Amniotic stem cell (primary cell): ENCODE data around the gene PARG.
A peak's percentile ranks its signal among the peaks of the same experiment; 100 is the strongest.
"Not testable (repeated sequence)": the region's sequence is repeated elsewhere in the genome, so short reads cannot be mapped to it uniquely, and the experiment has no call there.

Source experiments
- DNase-seq: peaks from one replicate; lab custom pipeline; 2025; lab: John Stamatoyannopoulos, UW

The PARG gene

DNA sequence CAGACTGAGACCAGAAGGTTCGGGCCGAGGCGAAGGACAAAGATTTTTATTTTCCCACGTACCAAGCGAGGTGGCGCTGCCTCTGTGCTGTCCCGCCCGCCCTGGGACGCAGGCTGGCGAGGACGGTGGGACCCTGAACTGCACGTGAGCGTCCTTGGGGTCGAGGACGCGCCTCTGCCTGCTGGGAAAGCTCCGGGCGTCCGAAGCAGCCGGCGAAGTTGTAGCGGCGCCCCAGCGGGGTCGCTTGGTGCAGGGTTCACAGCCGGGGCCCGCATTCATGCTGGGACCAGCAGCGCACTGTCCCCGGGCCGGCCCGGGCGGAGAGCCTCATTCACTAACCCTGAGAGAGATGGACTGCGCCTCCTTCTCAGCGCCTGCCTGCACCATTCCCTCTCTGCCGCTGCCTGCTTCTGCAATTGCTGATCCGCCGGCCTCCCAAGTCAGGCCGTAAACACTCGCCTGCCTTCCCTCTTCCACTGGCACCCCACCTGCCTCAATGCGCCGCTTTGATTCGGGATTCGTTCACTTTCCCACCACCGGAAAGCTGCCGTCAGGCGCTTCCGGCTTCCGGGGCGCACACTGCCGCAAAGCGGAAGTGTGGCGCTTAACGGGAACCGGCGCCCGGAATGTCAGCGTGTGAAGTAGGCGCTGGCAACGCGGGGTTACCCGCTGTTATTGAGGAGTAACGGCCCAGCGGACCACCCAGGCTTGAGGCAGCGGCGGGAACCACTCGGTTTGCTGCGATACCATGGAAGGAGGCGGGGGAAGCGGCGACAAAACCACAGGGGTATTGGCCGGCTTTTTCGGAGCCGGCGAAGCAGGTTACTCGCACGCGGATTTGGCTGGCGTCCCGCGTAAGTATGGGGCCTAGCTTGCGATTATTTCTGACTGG, at the start of gene PARG, which contains the start of gene TIMM23B:
PARG (minus strand) TSS at position 581 of the 892 bp plus-strand sequence; CDS start at position 279, 302 bp downstream.
TIMM23B (plus strand) TSS at position 607 of the 892 bp plus-strand sequence; CDS start at position 749, 142 bp downstream.
- peak; percentile 28 for DNase-seq

DNA sequence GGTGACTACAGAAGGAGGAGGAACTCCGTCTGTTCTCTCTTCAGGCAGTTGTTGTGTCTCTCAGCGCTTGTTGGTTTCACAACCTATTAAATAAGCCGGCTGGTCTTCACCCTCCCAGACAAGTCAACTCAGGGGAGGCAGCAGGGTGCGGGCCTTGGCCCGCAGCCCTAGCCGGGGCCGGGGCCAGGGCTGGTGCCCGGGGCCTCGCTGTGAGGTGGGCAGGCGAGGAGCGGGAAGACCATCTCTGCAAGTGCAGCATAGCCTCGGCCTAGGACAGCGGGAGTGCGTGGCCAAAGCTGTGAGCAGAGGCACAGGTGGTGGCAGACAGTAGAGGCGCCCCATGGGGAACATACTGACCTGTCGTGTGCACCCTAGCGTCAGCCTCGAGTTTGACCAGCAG, 46.5 kb upstream of the PARG start, which contains the start of gene AGAP6:
AGAP6 (plus strand) TSS at position 31 of the 400 bp plus-strand sequence; CDS start at position 341, 310 bp downstream.
- not testable (repeated sequence) for DNase-seq

DNA sequence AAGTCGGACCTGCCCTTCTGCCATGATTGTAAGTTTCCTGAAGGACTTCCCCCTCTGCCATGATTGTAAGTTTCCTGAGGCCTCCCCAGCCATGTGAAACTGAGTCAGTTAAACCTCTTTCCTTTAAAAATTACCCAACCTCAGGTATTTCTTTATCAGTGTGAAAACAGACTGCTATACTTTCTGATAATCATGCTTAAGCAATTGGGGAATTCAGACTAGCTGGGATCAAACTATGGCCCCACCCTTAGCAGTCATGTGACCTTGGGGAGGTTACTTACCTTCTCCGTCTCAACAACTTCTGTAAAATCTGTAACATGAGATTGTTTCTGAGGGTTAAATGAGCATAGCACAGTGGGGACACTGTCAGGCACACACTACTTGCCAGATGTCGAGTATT, 45.4 kb upstream of the PARG start:
- DNase-seq: not testable (repeated sequence)

DNA sequence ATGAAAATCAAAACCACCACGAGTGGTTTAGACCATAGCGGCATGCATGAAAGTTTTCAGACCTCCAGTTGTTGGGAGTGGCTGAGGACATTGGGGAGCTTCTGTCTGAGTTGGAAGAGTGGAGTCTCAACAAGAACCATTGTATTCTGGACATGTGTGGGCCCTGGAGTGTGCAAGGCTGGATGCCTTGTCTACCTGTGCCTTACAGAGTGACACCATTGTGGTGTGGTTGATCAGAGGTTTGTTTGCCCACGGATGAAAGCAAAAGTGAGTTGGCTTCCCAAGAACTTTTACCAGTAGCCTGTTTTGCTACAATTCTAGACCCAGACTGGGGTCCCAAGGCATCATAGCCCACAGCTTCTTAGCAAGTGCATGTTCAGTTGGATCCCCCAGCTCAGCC, 35.9 kb upstream of the PARG start:
- DNase-seq: not testable (repeated sequence)

DNA sequence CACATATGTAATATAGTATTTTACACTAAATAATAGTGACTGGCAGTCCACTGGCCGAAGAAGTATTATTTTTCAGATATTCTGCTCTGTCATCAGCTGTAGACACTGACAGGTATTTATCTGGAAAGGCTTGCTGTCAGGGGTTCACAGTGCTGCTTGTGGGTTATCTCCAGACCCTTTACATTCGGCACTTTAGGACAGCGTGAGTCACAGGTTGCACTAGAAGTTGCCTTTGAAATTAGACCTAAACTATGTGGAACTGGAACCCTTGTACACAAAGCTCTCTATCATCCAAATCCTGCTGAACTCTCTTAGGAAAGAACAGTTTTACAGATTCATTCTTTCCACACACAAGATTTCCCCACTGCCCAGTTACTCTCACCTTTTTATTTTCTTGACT, 30.3 kb upstream of the PARG start:
- not testable (repeated sequence) for DNase-seq

DNA sequence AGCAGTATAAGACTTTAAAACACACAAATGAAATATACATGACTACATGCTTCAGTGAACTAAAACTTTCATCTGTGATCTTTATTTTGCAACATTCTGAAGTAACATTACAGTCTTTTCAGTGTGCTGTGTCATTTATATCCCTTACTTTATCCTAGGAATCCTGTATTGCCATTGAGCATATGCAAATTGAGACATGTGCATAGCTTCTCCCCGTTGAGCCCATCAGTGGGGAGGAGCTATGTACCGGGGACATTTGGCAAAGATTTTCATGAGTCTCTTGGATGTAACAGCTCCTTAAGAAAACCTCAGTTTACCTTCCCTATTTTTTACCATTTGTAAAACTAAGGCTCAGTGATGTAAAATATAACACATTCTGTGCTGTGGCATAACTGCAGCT, 29.6 kb upstream of the PARG start:
- not testable (repeated sequence) for DNase-seq

DNA sequence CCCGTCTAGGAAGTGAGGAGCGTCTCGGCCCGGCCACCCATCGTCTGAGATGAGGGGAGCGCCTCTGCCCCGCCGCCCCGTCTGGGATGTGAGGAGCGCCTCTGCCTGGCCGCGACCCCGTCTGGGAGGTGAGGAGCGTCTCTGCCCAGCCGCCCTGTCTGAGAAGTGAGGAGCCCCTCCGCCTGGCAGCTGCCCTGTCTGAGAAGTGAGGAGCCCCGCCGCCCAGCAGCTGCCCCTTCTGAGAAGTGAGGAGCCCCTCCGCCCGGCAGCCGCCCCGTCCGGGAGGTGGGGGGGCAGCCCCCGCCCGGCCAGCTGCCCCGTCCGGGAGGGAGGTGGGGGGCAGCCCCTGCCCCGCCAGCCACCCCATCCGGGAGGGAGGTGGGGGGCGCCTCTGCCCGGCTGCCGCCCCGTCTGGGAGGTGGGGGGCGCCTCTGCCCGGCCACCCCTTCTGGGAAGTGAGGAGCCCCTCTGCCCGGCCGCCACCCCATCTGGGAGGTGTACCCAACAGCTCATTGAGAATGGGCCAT, 28.6 kb upstream of the PARG start:
- not testable (repeated sequence) for DNase-seq

DNA sequence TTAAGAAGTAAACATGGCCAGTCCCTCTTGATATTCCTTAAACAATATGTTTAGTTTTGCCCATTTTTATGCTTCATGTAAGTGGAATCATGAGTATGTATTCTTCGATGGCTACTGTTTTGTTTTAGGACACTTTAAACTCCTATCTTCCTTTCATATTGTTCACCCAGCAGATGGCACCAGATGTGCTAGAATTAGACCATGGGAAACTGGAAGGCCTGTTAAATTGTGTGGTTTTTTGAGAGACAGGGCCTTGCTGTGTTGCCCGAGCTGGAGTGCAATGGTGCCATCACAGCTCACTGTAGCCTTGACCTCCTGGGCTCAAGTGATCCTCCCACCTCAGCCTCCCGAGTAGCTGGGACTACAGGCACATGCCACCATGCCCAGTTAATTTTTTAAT, 11.3 kb upstream of the PARG start:
- DNase-seq: not testable (repeated sequence)

DNA sequence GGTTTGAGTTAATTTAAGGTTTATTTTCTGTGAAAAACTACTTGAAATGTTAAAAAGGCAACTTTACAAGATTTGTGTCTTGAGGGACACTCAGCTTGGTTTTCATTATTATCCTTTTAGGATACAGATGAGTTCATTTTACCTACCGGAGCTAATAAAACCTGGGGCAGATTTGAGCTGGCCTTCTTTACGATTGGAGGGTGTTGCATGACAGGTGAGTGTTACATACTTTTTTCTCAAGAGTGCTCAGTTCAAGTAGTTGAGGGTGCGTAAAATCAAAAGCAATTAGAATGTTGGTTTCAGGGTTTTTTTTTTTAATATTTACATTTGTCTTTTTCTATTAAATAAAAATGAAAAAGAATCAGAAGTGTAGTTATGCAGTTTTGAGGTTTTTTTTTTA, 10.2 kb upstream of the PARG start:
- DNase-seq: not testable (repeated sequence)

DNA sequence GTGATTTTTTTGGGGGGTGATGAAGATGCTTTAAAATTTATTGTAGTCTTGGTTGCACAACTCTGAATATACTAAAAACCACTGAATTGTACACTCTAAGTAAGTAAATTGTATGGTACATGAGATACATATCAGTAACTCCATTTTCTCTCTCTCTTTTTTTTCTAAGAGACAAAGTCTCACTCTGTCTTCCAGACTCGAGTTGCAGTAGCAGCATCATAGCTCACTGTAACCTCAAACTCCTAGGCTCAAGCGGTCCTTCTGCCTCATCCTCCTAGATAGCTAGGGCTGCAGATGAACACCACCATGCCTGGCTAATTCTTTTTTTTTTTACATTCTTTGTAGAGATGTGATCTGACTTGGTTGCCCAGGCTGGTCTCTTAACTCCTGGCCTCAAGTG, 6.9 kb upstream of the PARG start:
- DNase-seq: not testable (repeated sequence)

DNA sequence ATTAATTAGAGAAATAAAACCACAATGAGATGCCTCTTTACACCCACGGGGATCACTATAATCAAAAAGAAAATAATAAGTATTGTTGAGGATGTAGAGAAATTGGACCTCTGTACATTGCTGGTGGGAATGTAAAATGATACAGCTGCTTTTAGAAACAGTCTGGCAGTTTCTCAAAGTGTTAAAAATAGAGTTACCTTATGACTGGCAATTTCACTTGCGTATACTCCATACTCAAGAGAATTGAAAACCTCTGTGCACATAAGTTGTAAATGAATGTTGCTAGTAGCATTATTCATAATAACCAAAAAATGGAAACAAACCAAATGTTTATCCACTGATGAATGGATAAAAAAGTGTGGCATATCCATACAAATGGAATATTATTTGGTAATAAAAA, 6.3 kb upstream of the PARG start:
- not testable (repeated sequence) for DNase-seq

DNA sequence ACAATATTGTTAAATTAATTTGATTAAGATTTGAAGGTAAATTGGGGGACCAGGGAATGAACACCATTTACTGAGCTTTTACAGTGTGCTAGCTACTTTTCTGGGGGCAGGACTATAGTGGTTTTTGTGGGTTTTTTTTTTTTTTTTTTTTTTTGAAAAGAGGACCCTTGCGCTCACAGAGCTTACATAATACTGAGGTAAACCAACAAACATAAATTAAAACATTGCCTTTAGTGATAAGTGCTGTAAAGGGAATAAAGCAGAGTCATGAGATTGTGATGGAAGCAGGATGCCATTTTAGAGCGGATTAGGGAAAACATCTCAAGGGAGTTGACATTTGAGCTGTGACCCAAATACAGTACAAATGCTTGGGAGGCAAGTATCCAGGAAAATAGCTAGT, 1.8 kb upstream of the PARG start:
- not testable (repeated sequence) for DNase-seq

DNA sequence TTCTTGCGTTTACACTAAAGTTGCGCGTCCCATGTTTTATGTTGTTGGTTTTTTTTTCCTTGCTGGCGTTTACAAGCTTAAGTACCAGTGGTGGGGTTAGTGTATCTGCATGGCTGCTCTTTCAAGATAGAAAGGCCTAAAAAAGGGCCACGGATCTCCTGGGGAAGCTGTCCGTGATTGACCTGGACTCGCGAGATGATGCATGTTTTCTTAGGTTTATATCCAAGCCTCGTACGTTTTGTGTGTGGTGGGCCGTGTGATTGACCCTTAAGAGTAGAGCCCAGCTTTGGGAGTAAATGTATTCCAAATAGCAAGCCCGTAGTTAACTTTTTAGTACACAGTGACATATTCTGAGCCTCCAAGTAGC, 495 bp upstream of the PARG start:
- not testable (repeated sequence) for DNase-seq

DNA sequence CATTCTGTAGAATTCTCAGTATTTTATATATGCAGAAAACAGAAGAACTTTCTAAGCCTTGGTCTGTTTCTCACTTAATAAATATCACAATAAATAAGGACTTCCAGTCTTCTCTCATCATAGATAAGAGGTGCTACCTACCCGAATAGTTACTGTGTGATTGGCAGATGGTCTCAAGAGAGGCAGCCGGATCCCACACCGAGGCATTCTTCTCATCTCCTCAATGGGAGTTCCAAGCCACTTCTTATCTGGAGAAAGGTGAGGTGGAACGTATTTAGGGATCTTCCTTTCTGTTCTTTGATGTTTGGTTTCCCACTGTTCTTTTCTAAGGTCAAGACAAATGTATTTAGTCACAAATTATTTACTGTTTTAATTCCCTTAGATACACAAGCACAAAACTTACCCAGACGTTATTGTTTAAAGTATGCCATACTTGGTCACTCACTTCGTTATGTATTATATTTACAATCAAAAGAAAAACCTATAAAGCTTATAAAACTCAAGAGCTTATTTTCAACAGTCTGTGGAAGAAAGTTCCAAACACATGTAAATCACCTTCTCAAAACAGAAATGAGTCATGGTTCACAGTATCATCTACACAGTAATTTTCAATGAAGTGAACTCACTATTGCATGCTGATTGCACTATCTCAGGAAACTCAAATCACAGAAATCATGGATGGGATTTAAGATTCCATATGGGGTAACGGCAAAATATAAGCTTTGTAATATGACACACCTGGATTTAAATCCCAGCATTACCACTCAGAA, 9.7 kb downstream of the PARG start:
- DNase-seq: not testable (repeated sequence)

DNA sequence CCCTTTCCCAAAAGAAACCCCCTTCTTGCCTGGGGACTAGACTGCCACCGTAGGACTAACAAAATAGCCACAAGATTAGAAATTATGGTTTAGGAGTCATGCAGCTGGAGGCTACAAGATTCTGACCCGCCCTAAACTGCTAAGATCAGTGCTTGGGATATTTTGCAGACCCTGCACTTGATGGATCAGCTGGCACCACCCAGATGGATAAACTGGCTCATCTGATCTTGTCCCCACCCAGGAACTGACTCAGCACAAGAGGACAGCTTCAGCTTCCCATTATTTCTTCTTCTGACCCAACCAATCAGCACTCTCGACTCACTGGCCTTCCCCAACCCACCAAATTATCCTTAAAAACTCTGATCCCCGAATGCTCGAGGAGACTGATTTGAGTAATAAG, 10.6 kb downstream of the PARG start:
- not testable (repeated sequence) for DNase-seq

DNA sequence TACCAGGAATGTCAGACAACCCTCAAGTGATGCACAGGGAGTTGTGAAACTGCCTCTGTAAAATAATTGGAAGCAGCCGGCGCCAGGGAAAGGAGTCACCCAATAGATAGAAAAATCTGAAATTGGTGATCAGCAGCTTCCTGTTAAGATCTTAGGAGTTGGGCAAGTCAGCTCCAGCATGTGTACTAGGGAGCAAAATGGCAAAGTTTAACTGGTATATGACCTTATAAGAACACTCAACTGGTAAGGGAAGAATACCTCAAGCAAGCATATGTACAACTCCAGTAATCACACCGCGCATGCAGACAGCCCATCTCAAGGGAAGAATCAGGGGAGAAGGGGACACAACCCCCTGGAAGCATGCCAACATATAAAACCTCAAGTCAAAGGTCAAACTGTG, 18.3 kb downstream of the PARG start:
- not testable (repeated sequence) for DNase-seq

DNA sequence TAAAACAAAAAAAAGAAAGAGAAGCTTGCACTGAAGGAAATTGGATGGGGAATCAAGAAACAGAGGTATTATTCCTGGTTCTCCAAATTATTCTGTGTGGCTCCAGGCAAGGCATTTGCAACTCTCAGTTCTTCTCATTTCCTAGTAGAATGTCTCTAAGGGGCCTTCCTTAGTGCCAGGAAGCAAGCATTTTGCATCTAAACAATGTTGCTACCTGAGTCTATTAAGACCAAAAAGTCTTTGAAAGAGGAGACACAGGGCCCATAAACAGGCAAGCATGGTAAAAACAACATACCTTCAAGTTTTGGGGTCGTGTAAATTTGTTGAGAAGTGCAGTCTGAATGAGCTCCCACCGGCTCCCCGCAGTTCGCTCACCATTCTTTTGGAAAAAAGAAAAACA, 19.8 kb downstream of the PARG start:
- DNase-seq: not testable (repeated sequence)

DNA sequence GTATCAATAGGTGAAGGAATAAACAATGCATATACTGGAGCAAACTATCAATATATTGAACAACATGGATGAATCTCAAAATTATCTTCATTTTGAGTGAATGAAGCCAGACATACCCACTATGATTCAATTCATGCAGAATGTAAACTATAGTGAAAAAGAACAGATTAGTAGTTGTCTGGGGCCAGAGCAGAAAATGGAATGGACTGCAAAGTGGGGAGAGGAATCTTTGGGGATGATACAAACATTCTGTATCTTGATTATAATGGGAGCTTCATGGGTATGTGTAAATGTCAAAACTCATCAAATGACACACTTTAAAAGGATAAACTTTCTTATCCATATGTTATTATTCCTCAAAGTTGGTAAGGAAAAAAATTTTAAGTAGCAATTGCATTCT, 23.9 kb downstream of the PARG start:
- not testable (repeated sequence) for DNase-seq

DNA sequence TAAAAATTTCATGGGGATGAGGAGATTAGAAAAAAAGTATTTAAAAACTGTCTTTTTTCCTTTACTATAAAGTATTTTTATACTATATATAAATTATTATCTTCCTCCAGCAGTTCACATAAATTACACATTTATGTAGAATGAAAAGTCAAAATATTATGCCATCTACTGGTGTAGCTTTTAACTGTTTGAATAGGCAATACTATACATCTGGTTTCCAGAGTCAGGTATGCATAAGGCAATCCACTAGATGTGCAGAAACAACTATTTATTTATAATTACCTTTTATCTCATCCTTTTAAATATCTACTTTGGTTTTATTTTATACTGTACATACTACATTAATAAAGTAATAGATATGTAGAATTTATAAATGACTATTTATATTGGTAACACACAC, 25.4 kb downstream of the PARG start:
- DNase-seq: not testable (repeated sequence)

DNA sequence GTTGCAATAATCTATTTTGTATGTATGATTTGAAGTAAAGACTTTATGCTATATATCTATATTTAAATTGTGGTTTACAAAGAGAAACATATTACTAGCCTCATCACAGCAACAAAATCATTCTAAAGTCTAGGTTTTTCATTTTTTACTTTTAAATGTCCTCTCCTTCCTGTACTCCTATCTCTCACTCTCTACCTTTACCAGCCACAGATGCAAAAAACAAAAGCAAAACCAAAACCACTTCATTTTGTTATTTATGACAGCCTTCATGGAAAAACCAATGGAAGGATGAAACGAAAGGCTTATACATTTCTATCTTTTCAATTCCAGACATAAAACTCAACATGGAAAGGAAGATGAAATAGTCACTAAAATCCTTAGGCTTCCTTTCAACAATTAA, 31.5 kb downstream of the PARG start:
- DNase-seq: not testable (repeated sequence)

DNA sequence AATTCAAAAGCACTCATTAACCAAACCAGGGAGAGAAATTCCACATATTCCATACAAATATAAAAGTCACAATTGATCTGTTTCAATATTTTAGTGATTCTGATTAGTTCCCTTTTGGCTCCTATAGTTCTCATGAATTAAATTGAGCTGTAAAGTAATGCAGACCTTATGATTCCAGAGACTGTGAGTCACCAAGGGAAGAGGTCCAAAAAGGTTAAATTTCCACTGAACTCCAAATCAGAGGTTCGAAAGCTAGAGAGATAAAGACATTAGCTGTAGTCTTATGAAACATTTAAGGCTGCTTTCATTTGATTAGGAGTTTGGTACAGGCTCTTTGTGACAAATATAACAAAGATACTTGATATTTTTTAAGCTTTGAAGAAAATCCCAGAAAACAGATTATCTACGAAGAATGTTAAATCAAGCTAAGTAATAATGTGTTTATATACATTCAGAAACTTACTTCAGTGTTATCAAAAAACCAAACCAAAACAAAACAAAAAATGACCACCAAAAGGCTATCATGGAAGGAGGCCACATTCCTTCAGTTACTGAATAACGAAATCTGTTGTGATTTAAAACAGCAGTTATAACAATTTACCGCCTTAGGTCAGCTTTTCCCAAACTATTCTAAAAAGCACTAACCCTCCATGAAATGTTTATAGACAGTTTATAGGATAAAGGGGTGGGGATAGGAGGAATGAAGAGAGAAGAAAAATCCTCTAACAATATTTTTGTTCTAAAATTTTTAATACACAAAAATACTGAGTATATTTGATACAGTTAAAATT, 33.3 kb downstream of the PARG start:
- DNase-seq: not testable (repeated sequence)

DNA sequence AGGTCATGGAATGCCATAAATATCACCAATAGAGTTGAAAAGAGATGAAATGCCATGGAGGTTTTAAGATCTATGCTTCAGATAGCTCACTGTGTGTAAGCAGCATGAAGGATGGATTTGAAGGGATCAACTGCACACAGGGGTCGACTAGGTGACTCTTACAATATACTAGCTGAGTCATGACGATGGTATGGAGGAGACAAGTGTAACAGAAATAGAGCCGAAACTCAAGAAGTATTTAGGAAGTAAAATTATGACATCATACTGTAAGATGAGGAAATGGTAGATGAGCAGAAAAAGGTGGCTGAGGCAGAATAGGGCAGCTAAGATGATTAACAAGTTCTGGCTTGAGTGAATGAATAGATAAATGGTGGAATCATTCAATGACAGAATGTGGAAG, 38.0 kb downstream of the PARG start:
- DNase-seq: not testable (repeated sequence)
